GM12873 (cell line): ENCODE data around the gene FAM170B.

Experiments used
- TF ChIP-seq, protein P1 (sequence below): IDR thresholded peaks from 2 replicates; pipeline ENCODE4 v1.5.1; 2012; ENCODE audit warnings: low read depth, mild to moderate bottlenecking, moderate library complexity, low read length, control low read depth; ENCODE audit not compliant: insufficient read depth; ENCODE audit errors: missing control alignments

The FAM170B gene

GRCh38 chr10:49116509-49117375 is 17.1 kb downstream of the FAM170B start:
- TF ChIP-seq, protein P1, sequence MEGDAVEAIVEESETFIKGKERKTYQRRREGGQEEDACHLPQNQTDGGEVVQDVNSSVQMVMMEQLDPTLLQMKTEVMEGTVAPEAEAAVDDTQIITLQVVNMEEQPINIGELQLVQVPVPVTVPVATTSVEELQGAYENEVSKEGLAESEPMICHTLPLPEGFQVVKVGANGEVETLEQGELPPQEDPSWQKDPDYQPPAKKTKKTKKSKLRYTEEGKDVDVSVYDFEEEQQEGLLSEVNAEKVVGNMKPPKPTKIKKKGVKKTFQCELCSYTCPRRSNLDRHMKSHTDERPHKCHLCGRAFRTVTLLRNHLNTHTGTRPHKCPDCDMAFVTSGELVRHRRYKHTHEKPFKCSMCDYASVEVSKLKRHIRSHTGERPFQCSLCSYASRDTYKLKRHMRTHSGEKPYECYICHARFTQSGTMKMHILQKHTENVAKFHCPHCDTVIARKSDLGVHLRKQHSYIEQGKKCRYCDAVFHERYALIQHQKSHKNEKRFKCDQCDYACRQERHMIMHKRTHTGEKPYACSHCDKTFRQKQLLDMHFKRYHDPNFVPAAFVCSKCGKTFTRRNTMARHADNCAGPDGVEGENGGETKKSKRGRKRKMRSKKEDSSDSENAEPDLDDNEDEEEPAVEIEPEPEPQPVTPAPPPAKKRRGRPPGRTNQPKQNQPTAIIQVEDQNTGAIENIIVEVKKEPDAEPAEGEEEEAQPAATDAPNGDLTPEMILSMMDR = no peak

DNA sequence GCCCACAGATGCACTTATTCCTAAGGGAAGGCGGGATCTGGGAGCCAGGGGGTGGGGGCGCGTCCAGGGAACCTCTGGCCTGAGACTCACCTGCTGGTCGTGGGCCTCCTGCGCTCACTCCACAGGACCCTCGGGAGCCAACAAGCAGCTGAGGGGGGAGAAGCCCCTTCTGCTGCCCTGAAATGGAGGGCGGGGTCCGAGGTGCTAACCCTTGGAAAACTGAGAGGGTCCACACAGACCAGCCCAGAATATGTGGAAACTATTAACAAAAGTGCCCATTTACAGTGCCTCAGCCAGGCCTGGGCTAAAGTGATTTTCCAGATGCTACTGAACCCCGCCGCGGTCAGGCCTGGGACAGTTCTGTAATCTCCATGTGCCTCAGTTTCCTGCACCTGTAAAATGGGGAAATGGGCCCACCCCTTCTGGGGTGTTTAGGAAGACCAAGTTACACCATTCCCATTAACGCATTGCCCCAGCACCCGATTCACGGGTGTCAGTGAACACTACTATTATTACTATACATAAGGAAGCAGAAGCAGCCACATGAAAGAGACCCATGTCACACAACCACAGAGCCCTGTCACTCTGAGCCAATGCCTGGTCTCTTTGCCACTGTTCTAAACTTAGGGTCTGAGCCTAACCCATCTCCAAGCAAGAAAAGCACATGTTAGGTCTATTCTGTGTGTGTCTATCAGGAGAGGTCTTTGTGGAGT is 17.9 kb downstream of the FAM170B start:
- TF ChIP-seq, protein P1 = no peak

GRCh38 chr10:49115015-49115795 is 18.6 kb downstream of the FAM170B start, which contains the start of gene VSTM4:
Gene VSTM4, minus strand, starts transcription at chr10:49115522. Its CDS starts 37 bp downstream, at chr10:49115485.
- TF ChIP-seq, protein P1 = no peak

DNA sequence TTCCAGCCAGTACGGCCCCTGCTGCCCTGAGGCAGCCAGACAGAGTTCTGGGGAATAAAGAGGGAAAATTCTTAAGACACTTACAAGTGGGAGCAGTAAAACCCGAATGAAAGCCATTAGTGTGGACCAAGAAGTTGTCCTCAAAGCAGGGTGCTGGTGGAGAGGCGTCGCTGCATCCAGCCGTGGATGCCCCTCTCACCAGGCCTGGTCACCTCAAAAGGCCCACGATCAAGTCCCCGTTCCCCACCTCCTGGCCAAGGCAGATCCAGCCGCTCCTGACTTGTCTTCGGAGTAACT is 19.2 kb downstream of the FAM170B start:
- TF ChIP-seq, protein P1 = no peak

DNA sequence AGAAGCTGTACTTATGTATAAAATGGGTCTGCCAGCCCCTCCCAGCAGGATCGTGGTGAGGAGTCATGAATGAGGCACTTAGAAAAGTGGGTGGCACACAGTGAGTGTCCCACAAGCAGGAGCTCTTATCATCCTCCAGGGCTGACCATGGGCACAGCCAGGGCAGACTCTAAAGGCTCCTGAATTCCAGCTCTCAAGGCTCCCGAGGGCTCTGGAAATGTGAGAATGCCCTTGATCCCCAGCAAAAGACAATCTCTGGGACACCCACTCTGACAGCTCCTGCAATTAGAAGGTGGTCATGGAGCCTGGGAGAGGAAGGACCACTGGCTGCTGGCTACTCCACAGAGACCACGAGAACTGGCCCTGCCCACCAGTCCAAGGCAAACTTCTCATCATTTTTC is 20.1 kb downstream of the FAM170B start:
- TF ChIP-seq, protein P1 = no peak

DNA sequence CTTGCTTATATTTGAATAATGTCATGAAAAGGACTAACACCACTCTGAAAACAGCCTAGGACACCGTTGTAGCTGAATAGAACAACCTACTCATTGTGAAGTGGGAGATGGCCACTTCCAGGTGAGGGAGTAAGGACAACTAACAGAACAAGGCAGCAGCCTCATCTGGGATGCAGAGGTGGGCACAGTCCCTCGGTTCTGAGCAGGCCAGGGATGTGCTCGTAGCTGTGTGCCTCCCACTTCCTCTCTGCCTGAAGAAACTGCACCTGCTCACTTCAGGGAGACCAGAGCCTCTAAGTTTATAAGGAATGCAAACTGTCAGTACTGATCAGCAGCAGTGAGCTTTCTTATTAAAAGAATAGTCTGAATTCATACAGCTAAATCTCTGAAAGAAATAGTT is 21.0 kb downstream of the FAM170B start:
- TF ChIP-seq, protein P1 = no peak

GRCh38 chr10:49112098-49112497 is 21.7 kb downstream of the FAM170B start:
- TF ChIP-seq, protein P1 = no peak
